Measurements from ENCODE around the gene PRR22.

PRR22 gene

DNA sequence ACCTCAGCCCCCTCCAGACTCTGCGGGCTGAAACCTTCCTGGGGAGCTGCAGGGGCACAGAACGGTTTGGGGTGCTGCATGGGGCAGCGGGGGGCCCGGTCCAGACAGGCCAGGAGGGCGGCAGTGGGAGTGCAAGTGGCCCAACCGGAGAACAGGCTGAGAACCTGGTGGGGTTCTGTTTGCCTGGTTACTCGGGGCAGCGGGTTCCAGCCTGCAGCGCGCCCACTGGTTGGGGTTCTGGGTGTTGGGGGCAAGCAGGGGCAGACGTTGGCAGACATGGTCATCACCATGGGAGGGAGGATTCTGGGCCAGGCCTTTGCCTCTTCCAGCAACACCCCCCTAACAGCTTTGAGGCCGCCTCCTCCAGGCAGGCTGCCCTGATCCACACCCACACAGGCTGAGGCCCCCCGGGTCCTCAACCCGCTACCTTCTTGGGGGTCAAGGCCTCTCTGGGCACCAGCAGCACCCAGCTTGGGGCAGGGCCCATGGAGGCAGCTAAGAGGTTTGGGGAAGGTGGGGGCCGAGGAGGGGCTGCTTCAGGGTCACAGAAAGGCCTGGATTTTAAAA, at the start of gene PRR22:
Gene PRR22 (minus strand): TSS at position 166 of the 567 bp plus-strand sequence. CDS start 86 bp downstream, at position 80.
- DNase-seq (ENCODE audit: low spot score): no peak

- no peak for DNase-seq (ENCODE audit: low spot score)
Measured at GRCh38 chr19:5832527-5833216, 48.1 kb upstream of the PRR22 start.

DNA sequence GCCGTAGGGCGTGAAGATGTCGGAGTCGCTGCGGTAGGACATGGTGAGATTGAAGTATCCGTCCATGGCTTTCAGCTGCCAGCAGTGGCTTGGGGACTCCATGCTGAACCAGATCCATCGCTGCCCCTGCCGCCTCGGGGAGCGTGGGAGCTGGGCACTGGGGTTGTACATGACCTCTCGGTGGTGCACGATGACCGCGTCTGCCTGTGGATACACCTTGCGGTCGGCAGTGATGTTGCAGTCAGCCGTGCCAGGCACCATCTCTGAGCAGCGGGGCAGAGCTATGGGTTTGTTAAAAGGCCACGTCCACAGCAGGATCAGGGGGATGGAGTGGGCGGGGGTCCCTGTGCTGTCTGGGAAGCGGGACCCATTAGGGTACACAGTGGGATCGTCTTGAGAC, 47.5 kb upstream of the PRR22 start:
- DNase-seq (ENCODE audit: low spot score): no peak

DNA sequence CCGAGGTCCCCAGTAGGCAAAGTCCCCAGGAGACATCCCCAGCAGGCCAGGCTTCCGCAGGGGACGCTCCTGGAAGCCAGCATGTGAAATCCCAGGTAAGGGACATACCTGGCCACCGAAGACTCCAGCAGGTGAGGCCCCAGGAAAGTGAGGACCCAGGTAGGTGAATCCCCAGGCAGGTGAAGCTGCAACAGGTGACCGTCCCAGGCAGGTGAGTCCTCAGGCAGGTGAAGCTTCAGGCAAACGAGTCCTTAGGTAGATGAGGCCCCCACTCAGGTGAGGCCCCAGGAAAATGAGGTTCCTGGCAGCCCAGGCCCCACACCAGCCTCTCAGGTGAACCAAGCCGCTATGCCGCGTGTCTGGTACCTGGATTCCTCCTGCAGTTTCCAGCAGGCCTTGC, 46.6 kb upstream of the PRR22 start:
- DNase-seq (ENCODE audit: low spot score): no peak

GRCh38 chr19:5829567-5830310, 45.2 kb upstream of the PRR22 start:
- DNase-seq (ENCODE audit: low spot score): no peak

DNA sequence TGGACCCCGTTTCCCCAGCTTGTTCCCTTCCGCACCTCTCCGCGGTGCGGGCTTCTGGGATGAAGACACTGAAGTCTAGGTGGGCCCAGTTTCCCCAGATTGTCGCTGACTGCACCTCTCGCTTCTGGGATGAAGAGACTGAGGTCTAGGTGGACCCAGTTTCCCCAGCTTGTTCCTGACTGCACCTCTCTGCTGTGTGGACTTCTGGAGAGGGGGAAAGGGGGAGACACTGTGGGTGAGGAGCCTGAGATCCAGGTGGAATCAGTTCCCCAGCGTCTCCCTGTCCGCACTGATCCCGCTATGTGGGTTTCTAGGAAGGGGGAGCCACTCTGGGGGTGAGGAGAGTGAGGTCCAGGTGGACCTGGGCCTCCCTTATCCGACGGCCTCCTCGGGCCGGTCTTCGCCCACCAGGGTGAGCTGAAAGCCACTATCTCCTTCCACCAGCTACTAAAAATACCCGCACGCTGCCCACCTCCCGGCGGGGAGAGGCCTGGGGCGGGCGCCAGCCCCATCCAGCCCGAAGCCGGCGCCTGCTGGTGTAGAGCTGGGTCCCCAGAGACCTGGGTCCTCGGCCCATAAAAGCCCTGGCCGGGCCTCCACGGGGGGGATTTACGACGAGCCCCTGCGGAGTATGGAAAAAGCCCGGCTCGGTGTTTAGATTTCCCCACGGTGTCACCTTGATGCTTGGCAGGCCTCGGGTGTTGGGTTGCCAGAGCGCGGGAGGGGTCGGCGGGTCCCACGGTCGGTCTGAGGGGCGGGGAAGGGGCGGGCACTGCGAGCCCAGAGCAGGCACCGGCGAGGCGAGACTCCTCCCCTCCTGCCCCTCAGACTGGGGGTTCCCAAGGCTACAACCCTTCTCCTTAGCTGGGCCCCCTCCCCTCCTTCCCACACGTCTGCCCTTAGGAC, 44.4 kb upstream of the PRR22 start:
- DNase-seq (ENCODE audit: low spot score): peak; percentile 20

DNA sequence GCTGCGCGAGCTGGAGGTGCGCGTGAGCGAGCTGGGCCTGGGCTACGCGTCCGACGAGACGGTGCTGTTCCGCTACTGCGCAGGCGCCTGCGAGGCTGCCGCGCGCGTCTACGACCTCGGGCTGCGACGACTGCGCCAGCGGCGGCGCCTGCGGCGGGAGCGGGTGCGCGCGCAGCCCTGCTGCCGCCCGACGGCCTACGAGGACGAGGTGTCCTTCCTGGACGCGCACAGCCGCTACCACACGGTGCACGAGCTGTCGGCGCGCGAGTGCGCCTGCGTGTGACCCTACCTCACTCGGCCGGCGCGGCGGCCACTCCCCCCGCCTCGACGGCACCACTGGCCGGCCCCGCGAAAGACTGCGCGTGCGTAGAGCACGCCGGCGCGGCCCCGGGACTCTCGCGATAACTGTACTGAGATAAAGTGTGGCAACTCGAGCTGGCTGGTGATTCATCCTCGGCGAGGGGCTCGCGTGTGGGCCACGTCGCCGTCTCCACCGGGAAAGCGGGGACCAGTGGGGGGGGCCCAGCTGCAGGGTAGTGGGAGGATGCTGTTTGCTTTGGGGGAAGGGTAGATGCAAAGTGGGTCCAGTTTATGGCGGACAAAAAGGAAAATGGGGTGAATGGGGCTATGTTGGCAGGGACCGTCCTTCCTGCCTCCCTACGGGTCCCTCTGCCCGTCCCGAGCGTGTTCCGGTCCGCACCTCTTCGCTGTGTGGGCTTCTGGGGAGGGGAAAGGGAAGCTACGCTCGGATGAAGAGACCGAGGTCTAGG, 43.5 kb upstream of the PRR22 start:
- DNase-seq (ENCODE audit: low spot score): peak; percentile 97

DNA sequence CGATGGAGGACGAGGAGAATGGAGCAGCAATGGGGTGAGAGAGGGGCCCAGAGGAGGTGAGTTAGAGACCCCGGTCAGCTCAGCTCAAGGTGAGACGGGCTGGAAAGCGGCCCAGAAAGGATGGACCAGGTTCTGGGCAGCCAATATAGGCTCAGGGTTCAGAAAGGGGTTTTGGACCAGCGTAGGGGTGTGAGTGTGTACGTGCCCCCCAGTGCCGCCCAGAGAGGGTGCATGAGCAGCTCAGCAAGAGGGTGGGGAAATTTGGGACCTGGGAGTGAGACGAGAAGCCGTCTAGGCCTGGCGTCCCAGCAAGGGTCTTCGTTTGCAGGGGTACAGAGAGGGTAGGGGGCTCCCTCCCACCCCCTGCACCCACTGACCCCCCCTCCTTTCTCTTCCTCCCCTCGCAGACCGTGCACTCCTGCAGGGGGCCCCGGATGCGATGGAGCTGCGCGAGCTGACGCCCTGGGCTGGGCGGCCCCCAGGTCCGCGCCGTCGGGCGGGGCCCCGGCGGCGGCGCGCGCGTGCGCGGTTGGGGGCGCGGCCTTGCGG, 42.9 kb upstream of the PRR22 start:
- DNase-seq (ENCODE audit: low spot score): no peak

DNA sequence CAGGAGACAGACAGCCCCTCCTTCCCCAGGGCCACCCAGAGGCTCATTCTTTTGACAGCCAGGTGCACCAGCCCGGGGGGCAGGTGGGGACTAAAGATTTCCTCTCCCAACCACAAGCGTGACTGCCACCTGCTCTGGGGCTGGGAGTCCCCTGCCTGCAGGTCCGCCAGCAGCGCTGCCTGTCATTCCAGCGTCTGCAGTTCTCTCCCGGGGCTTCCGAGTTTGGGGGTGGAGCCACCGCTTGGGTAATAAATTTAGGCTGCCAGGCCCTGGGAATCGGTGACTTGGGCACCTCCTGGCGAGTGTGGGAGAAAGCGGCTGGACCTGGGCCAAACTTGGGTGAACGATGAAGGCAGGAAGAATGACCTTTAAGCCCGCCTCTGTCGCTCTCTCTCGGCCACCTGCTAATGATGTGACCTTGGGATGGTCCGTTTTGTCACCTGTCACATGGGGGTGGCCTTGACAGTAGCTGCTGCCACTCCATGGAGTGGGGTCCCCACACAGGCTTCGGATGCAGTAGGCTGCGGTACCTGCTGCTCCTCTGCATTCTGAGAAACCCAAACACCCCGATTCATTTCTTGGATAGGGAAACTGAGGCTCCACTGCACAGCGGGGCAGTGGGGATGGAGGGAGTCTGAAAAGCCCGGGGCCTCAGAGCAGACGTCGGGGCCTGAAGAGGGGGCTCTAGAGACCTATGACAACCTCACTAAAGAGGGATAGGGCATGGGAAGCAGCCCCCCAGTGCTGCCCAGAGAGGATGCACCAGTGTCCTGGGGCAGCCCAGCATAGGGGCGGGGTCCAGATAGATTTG, 42.2 kb upstream of the PRR22 start:
- DNase-seq (ENCODE audit: low spot score): no peak

- no peak for DNase-seq (ENCODE audit: low spot score)
Measured at GRCh38 chr19:5825178-5825577, 40.6 kb upstream of the PRR22 start.

DNA sequence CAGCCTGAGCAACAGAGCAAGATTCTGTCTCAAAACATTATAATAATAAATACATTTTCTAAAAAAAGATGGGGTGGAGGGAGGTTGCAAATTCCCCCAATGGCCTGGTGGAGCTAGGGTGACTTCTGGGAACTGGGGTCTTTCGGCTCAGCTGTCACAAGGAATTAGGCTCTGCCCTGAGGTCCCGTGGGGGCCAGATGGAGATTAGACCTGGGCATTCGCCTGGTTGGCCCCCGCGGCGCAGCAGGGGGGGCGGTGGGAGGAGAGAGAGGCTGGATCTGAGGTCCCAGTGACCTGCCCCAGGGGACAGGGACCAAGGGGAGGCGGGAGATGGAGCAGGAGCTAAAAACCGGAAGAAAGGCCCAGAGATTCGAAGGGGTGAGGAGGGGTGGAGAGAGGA, 40.2 kb upstream of the PRR22 start:
- DNase-seq (ENCODE audit: low spot score): no peak

DNA sequence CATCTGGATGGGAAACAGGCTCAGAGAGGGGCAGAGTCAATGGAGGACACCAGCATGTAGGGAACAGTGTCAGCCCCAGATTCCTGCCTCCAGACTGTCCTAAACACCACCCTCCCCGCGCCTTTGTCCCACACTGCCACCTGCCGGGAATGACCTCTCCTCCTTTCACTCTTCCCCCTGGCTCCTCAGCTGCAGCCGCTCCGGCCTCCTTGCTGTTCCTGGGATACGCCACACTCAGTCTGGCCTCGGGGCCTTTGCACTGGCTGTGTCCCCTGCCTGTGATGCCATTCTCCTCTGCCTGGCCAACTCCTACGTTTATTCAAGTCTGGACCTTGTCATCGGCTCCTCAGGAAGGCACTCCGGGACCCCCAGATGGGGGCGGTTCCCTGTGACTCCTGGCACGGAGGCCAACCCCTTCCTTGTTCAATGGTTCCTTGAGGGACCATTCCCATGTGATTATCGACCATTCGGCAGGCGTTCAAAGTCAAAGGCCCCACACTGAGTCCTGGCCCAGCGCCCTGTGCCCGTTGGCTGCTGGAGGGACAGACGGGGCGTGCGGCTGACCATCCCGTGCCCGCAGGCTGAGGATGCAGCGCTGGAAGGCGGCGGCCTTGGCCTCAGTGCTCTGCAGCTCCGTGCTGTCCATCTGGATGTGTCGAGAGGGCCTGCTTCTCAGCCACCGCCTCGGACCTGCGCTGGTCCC, 39.2 kb upstream of the PRR22 start:
- no peak for DNase-seq (ENCODE audit: low spot score)

- no peak for DNase-seq (ENCODE audit: low spot score)
Measured at GRCh38 chr19:5822181-5822844, 37.8 kb upstream of the PRR22 start.

DNA sequence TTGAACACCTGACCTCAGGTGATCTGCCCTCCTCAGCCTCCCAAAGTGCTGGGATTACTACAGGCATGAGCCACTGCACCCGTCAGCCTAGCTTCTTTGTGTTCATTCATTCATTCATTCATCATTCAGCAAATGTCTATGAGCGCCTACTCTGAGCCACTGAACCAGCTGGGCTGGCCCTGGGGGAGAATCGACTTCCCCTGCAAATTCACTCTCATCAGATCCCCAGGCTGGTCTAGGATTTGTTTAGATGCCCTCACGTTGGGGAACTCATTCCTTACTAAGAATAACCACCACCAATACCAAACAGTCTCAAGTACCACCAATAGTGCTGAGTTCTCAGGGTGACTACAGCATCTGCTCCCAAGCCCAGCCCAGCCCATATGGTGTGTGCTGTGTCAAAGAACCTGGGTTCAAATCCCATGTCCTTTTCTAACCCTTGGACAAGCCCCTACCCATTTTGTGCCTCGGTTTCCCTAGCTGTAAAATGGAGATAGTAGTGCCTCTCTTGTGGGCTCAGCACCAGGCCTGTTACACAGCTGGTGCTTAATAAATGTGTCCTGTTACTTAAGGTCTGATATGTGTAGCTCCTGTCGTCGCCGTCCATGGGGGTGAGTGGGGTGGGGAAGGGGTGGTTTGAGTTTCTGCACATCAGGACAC, 37.1 kb upstream of the PRR22 start:
- DNase-seq (ENCODE audit: low spot score): no peak

DNA sequence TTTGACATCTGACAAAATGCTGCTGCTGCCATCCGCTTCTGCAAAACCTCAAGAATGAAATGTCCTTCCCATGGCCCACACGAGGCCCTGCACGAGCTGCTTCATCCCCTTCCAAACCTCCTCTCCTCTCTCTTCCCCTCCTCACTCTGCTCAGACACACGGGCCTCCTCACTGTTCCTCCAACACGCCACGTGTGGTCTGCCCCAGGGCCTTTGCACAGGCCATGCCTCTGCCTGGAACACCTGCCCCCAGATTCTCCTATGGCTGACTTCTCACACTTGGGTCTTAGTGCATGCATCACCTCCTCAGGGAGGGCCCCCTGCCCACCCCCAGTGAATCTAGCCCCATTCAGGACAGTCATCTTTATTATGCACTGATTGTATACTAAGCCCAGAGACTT, 36.2 kb upstream of the PRR22 start:
- no peak for DNase-seq (ENCODE audit: low spot score)

DNA sequence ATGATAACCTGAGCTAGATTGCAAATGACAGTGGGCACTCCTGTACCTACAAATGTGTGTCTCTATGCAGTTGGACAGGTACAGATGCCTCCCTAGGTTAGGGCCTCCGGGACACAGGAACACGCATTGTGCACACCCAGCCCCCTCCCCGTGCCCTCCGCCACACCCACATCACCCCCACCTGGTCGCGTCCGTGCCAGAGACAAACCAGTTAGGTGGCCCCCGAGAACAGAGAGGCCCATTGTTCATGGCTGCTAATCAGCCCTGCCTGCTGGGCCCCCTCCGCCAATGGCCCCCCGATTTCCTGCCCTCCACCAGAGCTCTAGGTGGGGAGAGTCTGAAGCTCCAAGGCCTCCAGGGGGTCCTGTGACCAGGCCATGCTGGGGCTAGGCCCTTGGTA, 34.0 kb upstream of the PRR22 start:
- DNase-seq (ENCODE audit: low spot score): no peak

- DNase-seq (ENCODE audit: low spot score): no peak
Measured at GRCh38 chr19:5817218-5817617, 32.7 kb upstream of the PRR22 start.

DNA sequence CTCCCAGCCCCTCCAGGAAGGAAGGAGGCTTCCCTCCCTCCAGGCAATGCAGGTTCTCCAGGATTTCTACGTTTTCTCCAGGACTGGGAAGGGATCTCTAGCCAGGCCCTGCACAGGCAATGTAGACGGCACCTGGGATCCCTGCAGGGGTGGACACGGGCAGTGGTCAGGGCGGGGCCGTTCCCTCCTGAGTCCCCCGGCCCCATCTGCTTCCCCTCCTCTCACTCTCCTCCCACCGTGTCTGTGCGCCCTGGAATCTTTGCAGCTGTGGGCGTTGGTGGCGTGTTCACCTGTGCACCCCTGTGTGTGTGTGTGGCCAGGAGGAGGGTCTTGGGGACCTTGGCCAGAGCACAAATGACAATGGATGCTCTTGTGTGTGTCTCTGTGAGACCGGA, 30.3 kb upstream of the PRR22 start:
- DNase-seq (ENCODE audit: low spot score): no peak
